ENCODE results near the gene HES7.
"Not testable (repeated sequence)": the region's sequence is repeated elsewhere in the genome, so short reads cannot be mapped to it uniquely, and the experiment has no call there.

Gene HES7

DNA sequence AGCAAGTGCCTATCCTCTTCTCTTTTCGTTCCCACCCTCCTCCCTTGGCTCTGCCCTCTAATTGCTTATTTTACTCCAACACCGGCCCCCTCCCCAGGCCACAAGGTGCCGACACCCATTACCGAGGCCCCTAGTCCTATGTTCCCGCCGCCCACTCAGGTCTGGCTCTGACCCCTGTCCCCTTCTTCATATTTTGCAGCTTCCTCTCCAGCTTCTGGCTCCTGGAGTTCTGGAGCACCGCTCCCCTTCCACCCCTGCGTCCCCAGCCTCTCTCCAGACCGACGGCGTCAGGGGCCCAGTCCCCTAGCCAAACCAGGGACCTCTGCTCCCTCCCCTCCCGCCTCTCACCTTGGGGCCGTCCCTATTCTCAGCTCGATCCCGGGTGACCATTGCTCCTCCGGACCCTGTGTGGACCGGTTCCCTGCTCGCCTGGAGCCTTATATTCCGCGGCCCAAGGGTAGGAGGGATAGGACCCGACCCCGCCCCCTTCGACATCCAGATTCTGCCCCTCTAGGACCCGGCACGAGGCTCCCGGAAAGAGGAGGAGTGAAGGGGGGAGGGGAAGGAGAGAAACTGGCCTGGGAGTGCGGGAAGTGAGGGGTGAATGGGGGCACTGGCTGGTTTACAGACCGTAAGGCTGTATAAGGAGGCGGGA, at the start of gene HES7:
Gene HES7, minus strand, starts transcription at position 412 of the 655 bp plus-strand sequence. Its CDS starts 22 bp downstream, at position 390.
- H3K27me3 ChIP-seq, result peaks cover 49 to 83% (median 71%) of the 10 kb centered on the region in 11 experiments
- peak within 1 kb of the TSS; percentile 91 to 100 (median 99) for H3K4me2 ChIP-seq
- H3K4me1 ChIP-seq, result peaks cover 42 to 66% (median 54%) of the 10 kb centered on the region in 10 experiments
- no peak for TF ChIP-seq Cebpa-rat (IDR thresholded peaks at IDR 0.05)
- H3K9me3 ChIP-seq (replicated peaks in 1 of 11), result no peaks in the 10 kb centered on the region
- H4K20me1 ChIP-seq, result peaks cover 5 to 54% (median 44%) of the 10 kb centered on the region in 11 experiments; a peak in 20 of 22 replicates
- H3K9ac ChIP-seq, result peak within 1 kb of the TSS; percentile 34 to 75 (median 66); a peak in 20 of 22 replicates
- H3K27ac ChIP-seq, result no peak within 1 kb of the TSS
- H3K36me3 ChIP-seq, result no peaks in the 10 kb centered on the region
- peak within 1 kb of the TSS; percentile 57 to 79 (median 69) for H3K4me3 ChIP-seq

DNA sequence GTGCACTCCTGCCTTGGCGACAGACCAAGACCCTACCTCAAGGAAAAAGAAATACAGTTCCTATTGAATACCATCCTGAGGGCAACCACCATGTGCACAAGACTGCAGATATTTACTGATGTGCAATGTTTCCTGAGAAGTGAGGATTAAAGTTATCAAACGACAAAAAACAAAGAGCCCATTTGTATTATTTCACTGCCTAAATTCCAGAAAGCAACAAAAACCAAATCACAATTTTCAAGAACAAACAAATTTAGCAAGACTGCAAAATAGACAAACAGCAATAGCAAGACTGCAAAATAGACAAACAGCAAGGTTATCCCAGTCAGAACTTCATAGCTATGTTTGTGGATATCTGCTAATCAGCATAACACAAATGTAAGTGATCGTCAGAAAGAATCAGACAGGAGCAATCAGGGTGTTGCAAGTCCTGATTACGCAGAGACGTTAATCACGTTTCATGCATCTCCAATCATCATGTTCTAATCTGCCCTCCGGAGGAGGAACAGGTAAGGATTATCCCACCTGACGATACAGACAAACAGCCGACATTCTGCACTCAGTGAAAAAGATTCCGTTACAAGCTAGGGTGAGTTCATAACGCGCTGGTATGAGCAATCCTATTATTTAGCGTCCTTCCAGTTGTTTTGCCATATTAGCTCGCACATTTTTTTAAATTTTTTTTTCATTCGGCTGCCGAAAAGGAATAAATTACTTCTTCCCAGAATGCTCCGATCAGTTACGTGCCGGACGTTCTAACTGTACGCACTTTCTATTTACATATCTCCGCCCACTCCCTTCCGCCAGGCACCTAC, 49.4 kb upstream of the HES7 start:
- H4K20me1 ChIP-seq, result no peaks in the 10 kb centered on the region
- TF ChIP-seq Cebpa-rat (IDR thresholded peaks at IDR 0.05), result peak in 5 of 11 experiments; percentile 40 to 67 (median 60); a peak in 8 of 22 replicates

DNA sequence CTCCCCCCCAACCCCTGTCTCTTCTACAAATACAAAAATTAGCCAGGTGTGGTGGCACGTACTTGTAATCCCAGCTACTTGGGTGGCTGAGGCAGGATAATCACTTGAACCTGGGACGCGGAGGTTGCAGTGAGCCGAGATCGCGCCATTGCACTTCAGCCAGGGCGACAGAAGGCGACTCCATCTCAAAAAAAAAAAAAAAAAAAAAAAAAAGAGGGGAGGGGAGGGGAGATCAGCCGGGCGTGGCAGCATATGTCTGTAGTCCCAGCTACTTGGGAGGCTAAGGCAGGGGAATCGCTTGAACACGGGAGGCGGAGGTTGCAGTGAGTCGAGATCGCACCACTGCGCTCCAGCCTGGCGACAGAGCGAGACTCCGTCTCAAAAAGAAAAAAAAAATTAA, 46.3 kb upstream of the HES7 start:
- H3K27me3 ChIP-seq; H3K9me3 ChIP-seq (replicated peaks in 1 of 11); H4K20me1 ChIP-seq; H3K4me3 ChIP-seq; H3K36me3 ChIP-seq: not testable (repeated sequence)
- H3K4me1 ChIP-seq, result peaks cover 36 to 52% (median 49%) of the 10 kb centered on the region in 10 experiments
- peak overlapping the region in 1 of 11 experiments; percentile 39; a peak in 1 of 22 replicates for H3K27ac ChIP-seq
- peak overlapping the region in 8 of 11 experiments; percentile 5 to 98 (median 46); a peak in 11 of 22 replicates for H3K4me2 ChIP-seq
- 0 out of 22 replicates have a peak overlapping the region, but pooled peaks of 2 of the 11 experiments have one; percentile 6 to 9 for H3K9ac ChIP-seq

More for the DNA sequence above, 49.4 kb upstream of the HES7 start:
- Histone ChIP-seq H3K9me3 (replicated peaks in 1 of 11) (no peaks in the 10 kb centered on the region), H3K4me3 (peak overlapping the region; percentile 47 to 75 (median 57)), H3K4me1 (peaks cover 47 to 70% (median 67%) of the 10 kb centered on the region in 10 experiments), H3K4me2 (peak overlapping the region; percentile 90 to 99 (median 95)), H3K36me3 (no peaks in the 10 kb centered on the region), H3K27me3 (no peaks in the 10 kb centered on the region), H3K9ac (peak overlapping the region; percentile 90 to 96 (median 93)), H3K27ac (peak overlapping the region; percentile 94 to 99 (median 97))

DNA sequence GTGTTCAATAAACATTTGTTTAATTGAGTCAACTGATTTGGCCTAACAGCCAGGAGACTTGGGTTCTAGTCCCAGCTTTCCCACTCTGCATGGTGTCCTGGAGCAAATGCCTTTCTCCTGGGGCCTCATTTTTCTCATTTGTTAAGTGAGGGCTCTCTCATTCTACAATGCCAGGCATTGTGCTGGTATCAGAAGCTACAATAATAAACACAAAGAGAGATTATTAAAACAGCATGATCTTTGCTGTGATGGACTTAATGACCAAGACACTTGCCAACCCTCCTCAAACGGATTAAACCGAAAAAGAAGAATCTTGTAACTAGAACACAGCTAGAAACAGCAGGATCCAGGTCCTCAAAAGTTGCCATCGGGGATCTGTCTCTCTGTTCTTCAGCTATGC, 43.6 kb upstream of the HES7 start:
- no peak overlapping the region for H3K27ac ChIP-seq
- H4K20me1 ChIP-seq, result peaks cover 0 to under 1% (median 0%) of the 10 kb centered on the region in 11 experiments; a peak in 2 of 22 replicates
- H3K9me3 ChIP-seq (replicated peaks in 1 of 11), result no peaks in the 10 kb centered on the region
- H3K27me3 ChIP-seq, result no peaks in the 10 kb centered on the region
- no peak overlapping the region for H3K4me3 ChIP-seq
- peak overlapping the region in 4 of 11 experiments; percentile 8 to 19 (median 17); a peak in 2 of 22 replicates for H3K9ac ChIP-seq
- H3K4me1 ChIP-seq, result peaks cover 40 to 54% (median 51%) of the 10 kb centered on the region in 10 experiments
- H3K36me3 ChIP-seq, result no peaks in the 10 kb centered on the region
- TF ChIP-seq Cebpa-rat (IDR thresholded peaks at IDR 0.05), result no peak
- no peak overlapping the region for H3K4me2 ChIP-seq

DNA sequence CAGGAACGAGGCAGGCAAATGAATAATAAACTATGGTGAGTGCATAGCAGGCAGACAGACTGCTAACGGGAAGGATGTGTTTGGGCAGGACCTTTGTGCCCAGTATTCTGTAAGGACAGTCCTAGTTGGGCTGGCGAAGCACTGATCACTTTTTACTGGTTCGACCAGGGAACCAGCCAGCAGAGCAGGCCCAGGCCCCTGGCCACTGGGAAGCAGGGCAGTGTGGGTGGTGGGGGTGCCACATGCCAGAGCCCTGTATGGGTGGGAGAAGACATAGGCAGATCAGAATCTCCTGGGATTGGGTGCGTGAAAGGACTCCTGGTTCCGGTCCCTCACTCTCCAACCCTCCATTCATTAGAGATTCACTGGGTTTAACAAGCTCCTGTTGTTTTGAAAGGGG, 42.8 kb upstream of the HES7 start:
- no peaks in the 10 kb centered on the region for H3K27me3 ChIP-seq
- no peaks in the 10 kb centered on the region for H3K9me3 ChIP-seq (replicated peaks in 1 of 11)
- H3K27ac ChIP-seq, result no peak overlapping the region
- peak overlapping the region in 3 of 11 experiments; percentile 18 to 31 (median 26); a peak in 2 of 22 replicates for H3K9ac ChIP-seq
- H3K4me2 ChIP-seq, result no peak overlapping the region
- H3K4me3 ChIP-seq, result no peak overlapping the region
- peaks cover 0 to 8% (median 5%) of the 10 kb centered on the region in 11 experiments; a peak in 16 of 22 replicates for H4K20me1 ChIP-seq
- peaks cover 38 to 52% (median 47%) of the 10 kb centered on the region in 10 experiments for H3K4me1 ChIP-seq
- TF ChIP-seq Cebpa-rat (IDR thresholded peaks at IDR 0.05), result no peak
- peaks cover 0 to under 1% (median 0%) of the 10 kb centered on the region in 11 experiments; a peak in 3 of 22 replicates for H3K36me3 ChIP-seq

DNA sequence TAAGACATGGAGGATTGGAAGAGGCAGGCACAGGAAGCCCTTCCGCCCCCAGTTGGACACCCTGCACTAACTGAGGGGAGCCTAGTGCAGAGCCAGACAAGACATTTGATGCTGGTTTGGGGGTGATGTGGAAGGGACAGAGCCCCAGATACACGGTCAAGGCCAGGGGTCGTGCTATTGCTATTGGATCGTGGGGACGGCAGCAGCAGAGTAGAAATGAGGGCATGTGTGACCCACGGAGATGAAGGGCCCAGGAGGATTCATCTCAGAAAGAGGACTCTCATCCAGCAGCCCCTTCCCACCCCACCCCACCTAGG, 40.9 kb upstream of the HES7 start:
- no peak for TF ChIP-seq Cebpa-rat (IDR thresholded peaks at IDR 0.05)
- Histone ChIP-seq H3K27me3 (no peaks in the 10 kb centered on the region), H3K9ac (peak overlapping the region; percentile 55 to 100 (median 99); a peak in 19 of 22 replicates), H3K4me3 (peak overlapping the region in 3 of 10 experiments; percentile 40 to 100 (median 96); a peak in 4 of 20 replicates), H3K9me3 (replicated peaks in 1 of 11) (no peaks in the 10 kb centered on the region), H3K36me3 (peaks cover 8 to 20% (median 15%) of the 10 kb centered on the region in 11 experiments; a peak in 19 of 22 replicates), H4K20me1 (peaks cover 4 to 28% (median 20%) of the 10 kb centered on the region in 11 experiments; a peak in 17 of 22 replicates), H3K4me2 (peak overlapping the region; percentile 82 to 100 (median 95)), H3K4me1 (peaks cover 45 to 52% (median 47%) of the 10 kb centered on the region in 10 experiments), H3K27ac (peak overlapping the region; percentile 93 to 100 (median 98); a peak in 20 of 22 replicates)

DNA sequence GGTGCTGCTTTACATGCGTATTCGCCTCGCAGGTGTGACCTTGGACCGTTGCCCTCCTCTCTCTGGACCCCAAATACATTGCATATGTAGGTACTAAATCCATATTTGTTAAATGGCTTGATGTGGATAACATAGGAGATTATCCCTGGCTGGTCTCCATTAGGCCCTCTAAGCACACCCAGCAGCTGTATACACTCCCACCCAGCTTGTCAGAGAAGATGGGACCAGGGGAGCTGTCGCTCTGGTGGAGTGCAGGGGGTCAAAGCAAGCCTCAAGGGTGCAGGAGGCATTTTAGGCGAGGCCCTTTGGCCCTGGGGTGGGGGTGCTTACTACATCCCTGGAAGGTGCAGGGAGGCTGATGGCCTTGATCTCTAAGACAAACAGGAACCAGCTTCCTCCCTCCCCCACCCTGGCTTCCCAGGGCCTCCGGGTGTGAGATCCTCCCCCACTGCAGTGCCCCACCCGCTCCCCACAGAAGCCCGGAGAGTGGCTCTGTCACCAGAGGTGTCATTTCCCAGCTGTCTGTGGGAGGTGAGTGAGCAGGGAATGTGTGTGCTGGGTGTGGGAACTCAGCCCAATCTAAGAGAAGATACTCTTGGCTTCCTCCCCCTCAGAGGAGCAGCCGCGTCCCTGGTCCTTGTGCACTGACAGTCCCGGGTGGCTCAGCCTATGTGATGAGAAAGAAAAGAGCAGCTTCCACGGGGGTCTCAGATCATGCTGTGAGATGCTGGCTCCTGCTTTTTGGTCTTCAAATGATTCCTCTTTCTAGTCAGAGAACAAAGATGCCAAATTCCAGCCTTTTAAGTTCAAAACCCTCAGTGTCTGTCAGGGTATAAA, 40.3 kb upstream of the HES7 start:
- H3K27me3 ChIP-seq, result no peaks in the 10 kb centered on the region
- peak overlapping the region; percentile 96 to 100 (median 99); a peak in 21 of 22 replicates for H3K9ac ChIP-seq
- H3K9me3 ChIP-seq (replicated peaks in 1 of 11), result no peaks in the 10 kb centered on the region
- H3K27ac ChIP-seq, result peak overlapping the region; percentile 93 to 100 (median 98); a peak in 21 of 22 replicates
- H3K36me3 ChIP-seq, result peaks cover 13 to 26% (median 21%) of the 10 kb centered on the region in 11 experiments; a peak in 20 of 22 replicates
- peaks cover 9 to 34% (median 26%) of the 10 kb centered on the region in 11 experiments; a peak in 17 of 22 replicates for H4K20me1 ChIP-seq
- no peak for TF ChIP-seq Cebpa-rat (IDR thresholded peaks at IDR 0.05)
- peak overlapping the region; percentile 82 to 100 (median 95) for H3K4me2 ChIP-seq
- H3K4me3 ChIP-seq, result peak overlapping the region; percentile 40 to 100 (median 100); a peak in 13 of 20 replicates
- peaks cover 49 to 56% (median 51%) of the 10 kb centered on the region in 10 experiments for H3K4me1 ChIP-seq

Data from BLaER1 treated with 17β-estradiol and CSF1 and Interleukin-3, amounts not matched to agents 10 nM and 100 nM (cell line).